GM18507 (cell line): ENCODE measurements around the gene CHSY3.
A peak's percentile ranks its signal among the peaks of the same experiment; 100 is the strongest.

Experiments used
- DNase-seq: peaks from one replicate; pipeline ENCODE4 v3.0.0; 2011; ENCODE audit warnings: low read depth; ENCODE audit not compliant: insufficient read length; ENCODE audit errors: extremely low spot score
- FAIRE-seq: peaks from 2 replicates; lab custom pipeline; 2011; peaks lifted over from hg19 to GRCh38; lab: Jason Lieb, UNC

Gene CHSY3

DNA sequence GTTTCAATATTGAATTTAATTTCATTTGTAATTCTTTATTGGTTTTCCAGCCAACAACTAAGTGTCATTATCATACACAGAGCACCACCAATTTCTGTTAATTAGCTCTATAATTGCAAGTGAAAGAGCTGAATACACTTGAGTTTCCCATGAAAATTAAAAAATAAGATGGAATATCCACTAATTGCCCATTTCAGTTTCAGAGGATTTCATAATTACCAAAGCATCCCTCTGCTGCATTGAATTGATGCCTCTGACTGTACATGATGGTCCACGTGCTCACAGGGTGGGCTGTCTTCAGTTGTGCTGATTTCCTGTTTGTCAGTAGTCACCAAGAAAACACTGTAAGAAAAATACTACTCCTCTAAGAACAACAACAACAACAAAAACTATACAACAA, 163.8 kb downstream of the CHSY3 start:
- DNase-seq (no peak), FAIRE-seq (no peak)

DNA sequence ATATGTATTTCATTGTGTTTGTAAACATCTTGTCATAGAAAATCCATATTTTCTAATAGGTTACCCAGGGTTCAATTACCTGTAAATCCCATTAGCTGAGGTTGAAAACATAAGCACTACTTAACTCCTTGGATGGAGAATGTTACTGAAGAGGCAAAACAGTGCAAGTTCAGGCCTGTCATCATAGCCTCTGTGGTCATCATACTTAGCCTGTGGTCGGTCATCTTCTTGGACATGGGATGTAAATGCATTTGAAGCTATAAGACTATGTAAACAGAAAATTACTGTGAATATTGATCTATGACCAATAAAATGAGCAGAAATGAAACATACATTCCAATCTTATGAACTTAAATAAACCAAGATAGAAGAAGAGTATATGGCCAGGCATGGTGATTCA, 164.7 kb downstream of the CHSY3 start:
- FAIRE-seq (no peak), DNase-seq (no peak)

DNA sequence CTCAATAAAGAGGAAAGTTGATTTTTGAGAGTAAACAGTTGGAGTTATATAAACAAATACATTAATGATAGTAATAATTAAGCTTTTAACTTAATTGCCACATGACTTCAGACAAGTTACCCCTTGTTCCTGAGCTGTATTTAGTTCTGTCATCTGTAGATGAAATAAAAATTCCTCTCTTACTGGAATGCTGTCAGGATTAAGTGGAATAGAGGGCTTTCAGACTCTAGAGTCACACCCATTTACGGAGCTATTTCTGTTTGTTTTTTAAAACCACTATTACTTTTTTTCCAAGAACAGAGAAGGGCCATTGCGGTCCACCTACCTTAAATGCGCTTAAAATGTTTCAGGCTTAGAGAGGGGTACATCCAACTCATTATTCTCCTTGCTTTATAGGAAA, 170.6 kb downstream of the CHSY3 start:
- no peak for FAIRE-seq
- no peak for DNase-seq

DNA sequence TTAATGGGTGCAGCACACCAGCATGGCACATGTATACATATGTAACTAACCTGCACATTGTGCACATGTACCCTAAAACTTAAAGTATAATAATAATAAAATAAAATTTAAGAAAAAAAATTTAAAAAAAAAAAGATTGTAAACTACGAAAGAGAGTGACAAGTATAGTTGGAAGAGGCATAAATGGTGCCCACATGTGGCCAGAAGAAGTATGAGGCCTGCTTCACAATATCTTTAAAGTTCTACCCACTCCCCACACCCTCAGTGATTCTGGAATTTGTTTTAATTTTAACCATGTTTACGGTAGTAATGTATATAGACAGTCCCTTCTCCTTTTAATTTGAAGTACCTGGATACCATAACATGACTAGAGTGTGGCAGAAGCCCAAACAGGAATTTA, 172.7 kb downstream of the CHSY3 start:
- FAIRE-seq (no peak), DNase-seq (no peak)

DNA sequence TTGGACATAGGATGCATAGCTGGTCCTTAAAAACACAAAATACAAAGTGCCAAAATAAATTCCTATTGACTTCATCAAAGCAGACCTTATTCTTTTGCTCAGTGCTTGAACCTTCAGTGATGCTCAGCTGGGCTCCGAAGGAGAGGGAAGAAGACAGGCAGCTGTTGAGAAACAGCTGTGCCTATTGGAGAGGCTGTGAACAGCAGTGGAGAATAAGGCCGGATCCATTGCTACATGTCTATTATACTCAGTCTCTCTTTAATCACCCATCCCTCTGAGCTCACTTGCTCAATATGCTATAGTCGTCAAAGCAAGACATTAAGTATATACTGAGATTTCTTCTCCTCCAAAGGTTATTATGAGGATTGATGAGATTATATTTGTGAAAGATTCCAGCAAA, 174.4 kb downstream of the CHSY3 start:
- no peak for DNase-seq
- no peak for FAIRE-seq

DNA sequence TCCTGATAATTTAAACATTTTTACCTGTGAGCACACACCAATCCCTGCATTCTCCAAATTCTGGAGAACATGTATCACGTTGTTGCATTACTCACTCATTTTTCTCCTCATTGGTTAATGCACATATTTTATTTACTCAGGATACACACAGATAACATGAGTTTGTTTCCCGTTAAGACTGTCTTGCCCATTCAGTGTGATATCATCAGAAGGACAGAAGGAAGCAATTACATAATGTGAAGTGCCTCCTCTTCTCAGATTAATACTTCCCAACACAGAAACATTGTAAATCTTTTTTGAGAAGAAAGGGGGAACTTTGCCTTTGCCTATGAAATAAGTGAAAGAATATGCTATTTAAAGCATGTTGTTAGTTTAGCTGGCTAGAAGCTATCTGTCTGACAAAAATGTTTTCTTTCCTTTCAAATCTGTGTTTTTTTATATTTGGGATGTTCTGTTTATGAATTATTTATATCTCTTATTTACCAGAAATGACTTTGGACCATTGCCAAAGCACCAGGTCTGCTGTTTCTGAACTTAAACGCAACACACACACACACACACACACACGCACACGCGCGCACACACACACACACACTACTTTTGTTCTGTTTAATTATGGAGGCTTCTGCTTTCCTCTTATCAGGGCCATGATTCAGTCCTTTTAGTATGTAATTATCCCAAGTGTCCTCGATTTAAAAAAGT, 186.5 kb downstream of the CHSY3 start:
- FAIRE-seq (no peak), DNase-seq (no peak)

DNA sequence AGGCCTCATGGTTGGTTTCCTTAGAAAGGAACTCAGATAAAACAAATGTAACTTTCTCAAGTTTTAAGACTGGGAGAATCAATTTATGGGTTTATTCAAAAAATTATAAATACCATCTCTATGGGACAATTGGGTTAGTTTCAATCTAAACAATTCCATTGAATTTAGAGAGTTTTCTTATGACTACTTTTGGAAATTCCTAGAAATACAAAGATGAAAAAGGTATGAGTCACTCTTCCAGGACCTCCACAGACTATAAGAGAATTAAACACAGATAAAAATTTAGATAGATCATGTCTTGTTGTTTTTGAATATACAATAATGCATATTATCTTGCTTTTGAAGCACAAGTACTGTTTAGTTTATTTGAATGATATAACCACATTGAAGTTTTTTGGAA, 188.7 kb downstream of the CHSY3 start:
- no peak for FAIRE-seq
- DNase-seq, result no peak

DNA sequence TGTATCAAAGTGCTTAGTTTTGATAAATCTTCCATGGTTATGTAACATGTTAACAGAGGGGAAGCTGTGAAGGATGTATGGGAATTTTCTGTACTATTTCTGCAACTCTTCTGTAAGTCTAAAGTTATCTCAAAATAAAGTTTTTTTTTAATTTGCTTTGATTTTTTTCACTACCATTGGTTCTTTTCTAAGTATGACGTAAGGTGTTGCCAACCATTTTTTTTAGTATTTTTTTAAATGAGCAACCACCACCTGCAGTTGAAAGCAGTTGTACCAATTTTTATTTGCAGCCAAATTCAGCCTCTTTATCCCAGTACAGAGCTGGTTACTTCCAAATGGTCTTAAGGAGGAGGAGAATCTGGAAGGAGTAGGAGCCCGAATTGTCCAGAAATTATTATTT, 192.2 kb downstream of the CHSY3 start:
- DNase-seq (no peak), FAIRE-seq (no peak)

DNA sequence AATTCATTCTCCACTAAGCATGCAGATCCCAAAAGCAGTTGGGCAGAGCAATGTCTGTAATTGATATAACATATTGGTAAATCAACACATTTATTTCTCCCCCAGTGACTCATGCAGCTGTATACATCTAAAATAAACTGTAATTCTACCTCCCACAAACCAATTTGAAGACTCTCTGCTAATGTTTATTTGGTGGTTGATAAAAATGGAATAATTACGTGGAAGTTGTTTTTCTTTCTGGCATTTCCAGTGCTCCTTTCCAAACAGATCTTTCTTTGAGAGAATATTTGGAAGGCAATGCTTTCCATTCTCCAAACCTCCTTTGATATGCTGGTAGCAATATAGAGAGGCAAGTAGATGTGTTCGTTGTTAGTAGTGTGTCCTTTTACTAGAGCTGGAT, 194.7 kb downstream of the CHSY3 start:
- DNase-seq (no peak), FAIRE-seq (no peak)

DNA sequence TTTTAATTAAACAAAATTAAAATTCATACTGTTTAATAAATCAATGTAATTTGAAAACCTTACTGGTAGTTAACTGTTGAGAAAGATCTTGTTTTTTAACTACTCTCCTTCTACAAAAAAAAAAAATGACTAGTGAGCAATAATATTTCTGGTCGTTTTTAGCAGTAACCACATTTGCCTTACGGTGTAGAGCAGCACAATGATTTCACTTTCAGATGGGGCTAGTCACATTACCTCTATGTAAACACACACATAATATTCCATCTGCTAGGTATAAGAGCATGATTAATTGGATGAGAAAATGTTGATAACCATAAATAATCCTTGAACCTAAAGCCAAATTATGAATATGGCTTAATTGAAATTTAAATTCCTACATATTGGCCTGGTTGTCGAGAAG, 198.1 kb downstream of the CHSY3 start:
- no peak for FAIRE-seq
- DNase-seq, result no peak

DNA sequence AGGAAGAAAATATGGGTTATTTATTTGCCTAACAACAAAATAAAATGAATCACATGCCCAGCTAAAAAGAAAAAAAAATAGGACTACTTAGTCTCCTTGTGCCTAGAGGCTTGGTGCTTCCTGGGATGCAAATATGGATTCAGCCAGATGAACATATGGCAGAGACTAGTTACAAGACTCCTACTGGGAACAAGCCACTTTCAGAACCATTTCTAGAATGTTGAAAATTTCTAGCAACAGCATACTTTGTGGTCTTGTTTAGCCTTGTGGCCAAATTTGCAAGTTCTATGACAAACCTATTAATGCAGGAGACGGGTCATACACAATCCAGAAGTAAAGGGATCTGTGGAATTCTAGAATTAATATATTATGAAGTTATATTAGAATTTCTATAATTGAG, 198.7 kb downstream of the CHSY3 start:
- DNase-seq, result no peak
- FAIRE-seq, result no peak

DNA sequence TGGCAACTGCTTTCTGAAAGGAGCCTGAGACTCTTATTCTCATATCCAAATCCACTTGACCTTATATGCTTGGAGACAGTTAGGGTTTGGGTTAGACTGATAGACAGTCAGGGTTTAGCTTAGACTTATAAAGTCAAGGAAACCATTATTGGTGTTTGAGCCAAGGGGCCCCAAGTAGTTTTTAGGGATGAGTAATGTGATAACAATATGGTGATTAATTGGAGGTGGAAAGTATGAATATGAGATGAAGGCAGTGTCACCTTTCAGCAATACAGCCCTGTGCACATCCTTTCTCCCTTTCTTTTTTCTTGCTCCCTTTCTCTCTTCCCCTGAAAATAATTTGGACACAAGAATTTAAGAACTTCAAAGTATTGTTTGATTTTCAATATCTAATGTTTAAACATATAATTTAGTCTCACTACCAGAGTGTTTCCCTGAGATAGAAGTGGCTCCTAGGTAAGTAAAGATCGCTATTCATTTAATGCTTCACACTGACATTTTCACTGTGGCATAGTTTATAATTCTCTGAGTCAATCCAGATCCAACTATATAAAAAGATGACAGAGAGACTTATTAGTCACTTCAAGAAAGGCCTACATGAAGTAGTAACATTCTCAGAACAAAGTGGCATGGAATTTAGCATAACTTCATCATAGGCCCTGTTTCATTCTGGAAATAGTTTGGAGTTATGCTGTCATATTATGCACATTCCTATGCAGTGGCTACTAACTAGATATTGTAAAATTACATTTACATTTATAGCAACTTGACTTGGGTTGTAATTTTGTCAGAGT, 200.8 kb downstream of the CHSY3 start:
- no peak for FAIRE-seq
- no peak for DNase-seq

DNA sequence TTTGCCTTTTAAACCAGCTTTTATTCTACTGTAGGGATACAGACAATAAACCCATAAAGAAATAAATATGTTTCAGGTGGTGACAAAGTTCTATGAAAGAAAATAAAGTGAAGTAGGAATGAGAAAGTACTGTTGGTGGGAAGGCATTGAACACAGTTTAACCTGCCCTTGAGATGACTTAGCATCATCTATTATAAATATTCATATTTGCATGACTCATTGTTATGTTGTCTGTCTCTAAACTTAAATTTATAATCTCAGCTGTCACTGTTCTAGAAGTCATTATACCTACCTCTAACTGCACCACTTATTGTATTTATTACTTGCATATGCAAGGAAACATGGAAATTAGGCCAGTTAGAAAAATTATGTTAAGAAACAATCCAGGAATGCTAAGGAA, 202.2 kb downstream of the CHSY3 start:
- FAIRE-seq (no peak), DNase-seq (no peak)

DNA sequence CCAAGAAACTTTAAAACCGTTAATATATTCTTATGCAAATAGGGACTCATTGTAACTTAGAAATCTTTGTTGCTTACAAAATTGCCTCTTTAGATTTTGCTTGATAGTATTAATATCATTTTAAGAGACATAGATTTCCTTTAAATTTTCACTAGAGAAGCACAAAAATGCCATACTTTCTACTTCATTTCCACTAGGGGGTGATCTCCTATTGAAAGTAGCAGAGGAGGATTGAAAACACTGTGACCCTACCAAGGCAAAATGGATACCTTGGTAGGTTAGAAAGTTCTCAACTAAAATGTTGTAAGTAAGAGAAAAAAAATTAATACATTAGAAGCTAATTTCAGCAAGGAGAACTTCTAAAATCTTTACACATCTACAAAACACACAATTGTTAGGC, 204.9 kb downstream of the CHSY3 start:
- FAIRE-seq, result peak; percentile 9
- no peak for DNase-seq

DNA sequence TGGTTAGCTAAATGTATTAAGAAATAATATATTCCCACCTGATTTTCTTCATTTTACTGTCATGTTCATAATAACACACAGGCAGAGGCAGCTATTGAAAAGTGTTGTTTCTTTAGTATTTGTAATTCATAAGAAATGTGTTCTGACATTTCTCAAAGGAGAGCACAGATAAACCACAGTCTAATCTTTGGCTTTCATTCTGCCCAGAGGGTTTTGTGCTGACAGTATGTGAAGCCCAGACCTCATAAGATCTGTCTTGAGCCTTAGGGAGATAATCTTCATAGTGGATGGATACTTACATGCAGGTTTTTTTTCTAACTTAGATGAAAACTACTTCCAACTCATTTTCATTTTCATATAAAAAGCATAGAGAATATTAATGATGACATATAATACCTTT, 206.1 kb downstream of the CHSY3 start:
- DNase-seq (no peak), FAIRE-seq (no peak)

DNA sequence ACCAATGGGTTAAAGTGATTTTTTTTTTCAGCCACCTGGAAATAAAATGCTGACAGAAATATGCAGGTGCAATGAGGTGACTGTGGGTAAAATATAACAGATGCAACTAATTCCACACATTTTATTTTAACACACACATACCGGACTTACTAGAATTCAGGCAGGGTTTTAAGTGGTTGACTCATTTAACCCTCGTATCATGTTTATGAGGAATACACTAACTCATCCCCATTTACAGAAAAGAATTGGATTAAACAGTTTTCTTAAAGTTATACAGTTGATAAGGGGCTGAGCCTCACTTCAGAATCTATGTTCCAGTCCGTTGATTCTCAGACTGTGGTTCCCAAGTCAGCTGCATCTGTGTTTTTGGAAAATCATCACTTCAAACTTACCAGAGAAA, 207.5 kb downstream of the CHSY3 start:
- no peak for FAIRE-seq

DNA sequence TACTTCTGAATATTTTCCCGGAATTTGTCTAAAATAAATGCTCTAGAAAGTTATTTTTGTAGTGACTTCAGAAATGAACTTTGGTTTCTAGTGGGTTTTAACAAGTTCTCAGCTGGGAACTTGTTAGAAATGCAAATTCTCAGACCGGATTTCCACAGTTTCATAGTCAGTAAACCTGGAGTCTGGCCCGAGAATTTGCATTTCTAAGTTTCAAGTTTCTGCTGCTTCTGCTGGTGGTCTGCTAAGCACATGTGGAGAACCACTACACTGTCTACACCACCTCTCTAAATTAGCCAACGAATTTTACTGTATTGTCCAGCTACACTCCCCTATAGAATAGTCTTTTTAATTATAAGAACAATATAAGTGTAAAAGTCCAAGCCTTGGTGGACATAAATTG, 208.0 kb downstream of the CHSY3 start:
- peak; percentile 35 for FAIRE-seq
- no peak for DNase-seq

More for the DNA sequence above, 207.5 kb downstream of the CHSY3 start:
- no peak for DNase-seq

DNA sequence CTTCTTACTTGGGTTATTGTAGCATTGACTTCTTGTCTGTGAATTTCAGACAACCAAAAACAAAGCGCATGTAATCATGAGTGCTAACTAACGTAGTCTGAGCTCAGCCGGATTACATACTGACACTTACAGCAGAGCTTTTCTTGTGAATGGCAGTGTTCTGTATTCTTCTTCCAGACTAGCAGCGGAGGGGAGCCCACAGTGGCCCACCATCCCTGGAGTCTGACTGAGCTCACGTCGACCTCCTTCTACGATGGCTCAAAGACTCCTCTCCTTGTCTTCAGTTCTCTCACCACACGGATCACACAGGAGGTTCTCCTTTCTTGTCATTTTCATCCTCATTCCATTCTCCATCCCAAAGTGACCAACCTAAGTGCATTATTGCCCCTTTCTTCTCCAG, 211.4 kb downstream of the CHSY3 start:
- DNase-seq, result no peak
- no peak for FAIRE-seq

DNA sequence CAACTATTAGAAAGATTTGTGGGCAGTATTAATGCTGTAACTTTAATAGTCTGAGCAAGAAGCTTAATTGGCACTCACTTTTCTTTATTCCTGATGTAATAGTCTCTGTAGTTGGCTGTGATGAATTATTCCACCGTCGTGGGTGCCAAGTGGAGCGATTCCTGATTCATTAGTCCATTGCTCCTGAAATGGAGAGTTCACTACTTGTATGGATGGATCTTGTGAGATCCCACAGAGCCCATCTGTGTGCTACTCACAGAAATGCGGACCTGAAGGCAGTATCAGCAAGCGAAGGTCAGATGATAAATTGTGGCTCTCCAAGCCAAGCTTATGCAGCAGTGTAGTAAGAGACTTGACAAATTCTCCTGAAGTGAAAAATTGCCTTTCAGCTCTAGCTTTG, 212.2 kb downstream of the CHSY3 start:
- FAIRE-seq (no peak), DNase-seq (no peak)

DNA sequence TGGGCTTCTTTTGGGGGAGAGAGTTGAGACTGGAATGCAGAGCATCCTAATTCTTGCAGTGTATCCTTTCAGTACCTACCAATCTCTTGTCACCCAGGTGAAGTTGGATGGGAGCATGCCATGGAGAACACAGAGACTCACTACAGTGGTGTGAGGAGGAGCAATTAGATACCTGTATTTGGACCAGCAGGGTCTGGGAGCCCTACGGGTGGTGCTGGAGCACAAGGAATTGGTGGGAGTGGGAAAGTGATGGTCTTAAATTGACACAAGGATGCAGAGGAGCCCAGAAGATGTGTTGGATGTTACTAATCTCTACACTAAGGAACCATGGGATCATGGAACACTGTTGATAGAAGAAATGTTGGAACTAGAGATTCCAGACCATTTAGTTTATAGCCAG, 212.7 kb downstream of the CHSY3 start:
- DNase-seq (no peak), FAIRE-seq (no peak)

DNA sequence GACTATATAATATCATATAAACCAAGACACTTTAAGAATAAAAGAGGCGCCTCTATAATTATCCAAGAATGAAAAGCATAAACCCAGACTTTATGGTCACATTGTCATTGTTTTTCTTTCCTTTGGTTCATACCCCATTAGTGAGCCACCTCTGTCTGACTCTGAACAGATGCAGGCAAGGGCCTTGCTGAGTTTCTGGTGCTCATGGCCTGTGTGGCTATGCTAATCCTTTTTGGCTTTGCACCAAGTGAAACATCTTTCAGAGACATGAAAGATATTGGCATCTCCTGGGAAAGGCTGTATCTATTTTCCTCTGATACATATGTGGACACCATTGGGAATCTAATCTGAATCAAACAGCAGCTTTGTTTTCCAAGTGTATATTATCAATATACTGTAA, 222.5 kb downstream of the CHSY3 start:
- FAIRE-seq (no peak), DNase-seq (no peak)
